Ramos (cell line): Measurements from ENCODE around the gene VPS51.

Experiments used
- in situ Hi-C: fragments of 300-500 bp; cut with MboI; formaldehyde crosslinking; loops from one replicate; pipeline ENCODE4 v1.14.3; 2022; ENCODE audit warnings: low sequenced_read_pairs; ENCODE audit not compliant: unreplicated experiment

Gene VPS51

GRCh38 chr11:65095974-65096806 lies at the start of gene VPS51:
VPS51 (plus strand) TSS chr11:65096214; CDS start chr11:65096251, 37 bp downstream.
- in situ Hi-C loops, result no loop called here

GRCh38 chr11:65047581-65048422 lies 48.2 kb upstream of the VPS51 start:
- in situ Hi-C loops, result no loop called here

- in situ Hi-C loops, result no loop called here
These were observed 44.6 kb upstream of the VPS51 start for GRCh38 chr11:65051398-65051858.

DNA sequence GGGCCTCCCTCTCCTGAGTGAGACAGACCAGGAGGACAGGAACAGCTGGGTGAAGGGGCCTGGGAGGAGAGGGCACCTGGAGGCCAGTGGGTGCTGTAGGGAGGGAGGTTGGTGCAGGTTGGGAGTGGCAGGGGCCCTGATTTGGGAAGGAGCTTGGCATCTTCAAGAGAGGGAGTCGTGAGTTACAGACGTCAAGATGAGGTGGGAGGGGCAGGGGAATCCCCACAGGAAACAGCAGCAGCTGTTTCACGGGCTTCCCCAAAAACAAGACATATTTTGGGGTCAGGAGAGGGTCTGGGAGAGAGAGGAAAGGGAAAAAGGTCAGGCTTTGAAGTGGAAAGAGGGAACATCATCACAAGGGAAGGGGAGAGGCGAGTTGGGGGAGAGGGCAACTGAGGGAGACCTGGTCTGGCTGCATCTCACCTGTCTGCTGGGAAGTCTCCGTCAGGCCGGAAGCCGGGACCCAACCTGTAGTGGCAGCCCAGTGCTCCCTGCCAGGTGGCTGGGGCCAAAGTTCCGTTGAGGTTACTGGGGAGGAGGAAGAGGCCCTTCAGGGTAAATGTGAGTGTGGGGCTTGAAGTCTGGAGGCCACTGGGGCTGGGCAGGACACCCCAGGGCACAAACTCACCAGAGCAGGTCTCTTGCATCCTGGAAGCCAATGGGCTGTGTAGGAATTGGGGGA lies 42.0 kb upstream of the VPS51 start:
- in situ Hi-C loops, result no loop called here

DNA sequence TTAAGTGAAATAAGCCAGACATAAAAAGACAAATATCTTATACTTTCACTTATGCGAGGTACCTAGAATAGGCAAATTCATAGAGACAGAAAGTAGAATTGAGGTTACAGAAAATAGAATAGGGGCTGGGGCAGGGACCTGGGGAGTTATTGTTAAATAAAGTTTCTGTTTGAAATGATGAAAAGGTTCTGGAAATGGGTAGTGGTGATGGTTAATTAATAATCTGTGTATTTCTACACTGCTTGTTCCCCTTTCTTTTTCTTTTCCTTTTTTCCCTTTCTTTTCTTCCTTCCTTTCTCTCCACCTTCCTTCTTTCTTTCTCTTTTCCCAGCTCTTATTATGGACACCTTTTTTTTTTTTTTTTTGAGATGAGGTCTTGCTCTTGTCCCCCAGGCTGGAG lies 40.5 kb upstream of the VPS51 start:
- in situ Hi-C loops, result no loop called here

GRCh38 chr11:65056999-65057398 lies 39.0 kb upstream of the VPS51 start:
- in situ Hi-C loops, result no loop called here

- in situ Hi-C loops, result no loop called here
These were observed 38.5 kb upstream of the VPS51 start for GRCh38 chr11:65057526-65057925.

- in situ Hi-C loops, result no loop called here
These were observed 38.0 kb upstream of the VPS51 start for GRCh38 chr11:65058012-65058411.

GRCh38 chr11:65058419-65059054 lies 37.5 kb upstream of the VPS51 start, which contains the start of gene NAALADL1:
NAALADL1 (minus strand) TSS chr11:65058553; CDS start chr11:65058521, 32 bp downstream.
- in situ Hi-C loops, result no loop called here

- in situ Hi-C loops, result no loop called here
These were observed 36.5 kb upstream of the VPS51 start for GRCh38 chr11:65059523-65059922.

DNA sequence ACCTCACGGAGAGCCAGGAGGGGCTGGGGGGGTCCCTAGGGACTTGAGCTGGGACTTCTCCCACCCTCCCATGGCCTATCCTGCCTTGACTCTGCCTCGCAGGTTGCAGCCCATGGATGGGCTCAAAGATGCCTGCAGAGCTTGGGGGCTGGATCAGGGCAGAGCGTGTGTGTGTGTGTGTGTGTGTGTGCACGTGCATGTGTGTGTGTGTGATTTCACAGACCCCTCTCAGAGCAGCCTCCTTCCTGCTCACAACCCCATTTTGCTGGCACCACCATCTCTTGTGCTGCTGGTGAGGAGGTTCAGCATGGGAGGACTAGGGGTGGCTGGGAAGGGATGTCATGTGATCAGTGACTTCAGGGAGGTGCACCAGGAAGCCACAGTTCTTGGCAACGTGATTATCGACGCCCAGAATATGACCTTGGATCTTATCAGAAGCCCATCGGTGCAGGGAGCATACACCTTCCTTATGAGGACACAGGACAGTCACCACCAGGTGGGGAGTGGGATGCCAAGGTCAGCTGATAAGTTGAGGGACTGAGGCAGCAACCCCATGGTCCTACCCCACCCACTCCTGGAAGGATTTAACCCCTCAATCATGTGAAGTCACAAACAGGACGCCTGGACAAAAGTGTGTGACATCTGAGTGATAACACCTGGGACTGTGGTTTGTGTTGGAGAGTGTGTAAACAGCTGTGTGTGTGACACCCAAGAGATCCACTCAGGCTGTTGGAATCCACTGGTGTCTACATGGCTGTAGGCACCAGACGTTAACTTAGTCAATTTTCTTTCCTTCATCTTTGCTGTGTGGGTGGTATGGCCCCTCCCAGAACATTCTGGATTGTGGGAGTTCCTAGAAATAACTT lies 35.8 kb upstream of the VPS51 start:
- in situ Hi-C loops, result no loop called here

GRCh38 chr11:65060913-65061408 lies 35.1 kb upstream of the VPS51 start:
- in situ Hi-C loops, result no loop called here

DNA sequence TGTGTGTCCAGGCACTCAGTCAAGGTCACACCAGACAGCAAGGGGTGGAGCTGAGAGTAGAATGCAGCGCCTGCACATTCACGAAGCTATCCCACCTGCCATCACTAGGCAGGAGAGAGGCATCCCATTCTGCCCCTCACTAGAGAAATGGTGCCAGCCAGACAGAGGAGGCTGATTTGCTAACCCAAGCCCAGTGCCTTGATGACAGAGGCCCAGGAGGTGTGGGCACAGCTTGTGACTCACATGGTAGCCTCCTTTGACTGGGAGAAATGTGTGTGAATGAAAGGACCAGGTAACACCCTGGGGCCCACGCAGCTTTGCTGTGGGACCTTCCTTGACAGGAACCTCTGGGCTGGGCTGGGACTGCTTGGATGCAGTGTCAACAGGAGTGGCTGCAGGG lies 32.5 kb upstream of the VPS51 start:
- in situ Hi-C loops, result no loop called here

- in situ Hi-C loops, result no loop called here
These were observed 31.2 kb upstream of the VPS51 start for GRCh38 chr11:65064847-65065240.

DNA sequence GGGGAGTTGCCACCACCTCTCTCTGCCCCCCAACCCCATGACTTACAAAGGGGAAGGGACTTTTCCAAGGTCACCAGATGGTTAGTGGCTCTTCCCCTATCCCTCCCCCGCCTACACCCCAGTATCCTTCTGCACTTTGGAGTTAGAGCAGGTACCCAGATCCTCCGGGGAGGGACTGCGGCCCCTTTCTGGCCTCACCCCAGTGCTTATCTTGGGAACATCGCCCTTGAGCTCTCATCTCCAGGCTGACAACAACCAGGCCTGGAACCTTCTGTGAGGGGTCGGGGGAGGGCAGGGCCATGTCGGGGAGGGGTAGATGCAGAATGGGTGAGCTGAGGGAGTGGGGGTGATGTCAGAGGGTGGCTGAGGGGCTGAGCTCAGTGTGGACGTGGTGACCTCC lies 30.2 kb upstream of the VPS51 start:
- in situ Hi-C loops, result no loop called here

GRCh38 chr11:65066315-65066714 lies 29.7 kb upstream of the VPS51 start:
- in situ Hi-C loops, result no loop called here

DNA sequence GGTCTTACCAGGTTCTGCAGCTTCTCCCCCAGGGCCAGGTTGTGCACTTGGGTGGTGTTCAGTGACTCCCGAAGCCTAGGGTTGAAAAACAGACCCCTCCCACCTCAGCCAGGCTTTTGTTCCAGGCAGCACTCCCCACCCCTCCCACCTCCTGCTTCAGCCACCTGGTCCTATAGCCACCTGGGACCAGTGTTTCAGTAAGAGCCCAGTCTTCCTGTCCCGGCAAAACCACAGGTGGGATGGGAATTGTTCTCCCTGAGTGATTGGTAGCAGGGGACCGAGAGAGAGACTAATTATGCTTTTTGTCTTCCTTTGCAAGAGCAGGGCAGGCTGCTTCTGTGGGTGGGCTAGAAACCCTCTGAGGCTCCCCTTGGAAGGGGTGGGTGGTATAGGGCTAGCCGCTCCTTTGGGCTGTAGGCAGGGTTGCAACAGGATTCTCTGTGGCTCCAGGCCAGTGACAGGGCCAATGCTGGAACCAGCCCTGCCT lies 29.2 kb upstream of the VPS51 start:
- in situ Hi-C loops, result no loop called here

DNA sequence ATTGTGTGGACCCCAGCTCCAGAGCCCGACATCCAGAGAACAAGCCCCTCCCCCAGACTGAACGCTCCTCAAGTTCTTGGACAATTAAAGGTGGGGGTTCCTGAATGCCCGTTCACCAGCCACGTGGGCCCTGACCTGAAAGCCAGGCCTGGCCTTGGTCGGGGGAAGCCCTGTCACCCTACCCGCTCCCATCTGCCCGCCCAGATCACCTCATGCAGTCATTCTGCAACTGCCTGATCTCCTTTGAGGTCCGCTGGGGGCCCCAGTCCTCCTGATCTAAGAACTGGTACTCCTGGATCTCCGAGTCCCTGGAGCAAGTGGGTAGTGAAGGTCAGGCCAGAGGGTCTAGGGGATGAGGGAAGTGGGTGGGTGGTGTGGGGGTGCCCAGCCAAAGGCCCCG lies 28.6 kb upstream of the VPS51 start:
- in situ Hi-C loops, result no loop called here

- in situ Hi-C loops, result no loop called here
These were observed 26.8 kb upstream of the VPS51 start for GRCh38 chr11:65069217-65069616.
